ENCODE results near the gene ZBTB39.

ZBTB39 gene

DNA sequence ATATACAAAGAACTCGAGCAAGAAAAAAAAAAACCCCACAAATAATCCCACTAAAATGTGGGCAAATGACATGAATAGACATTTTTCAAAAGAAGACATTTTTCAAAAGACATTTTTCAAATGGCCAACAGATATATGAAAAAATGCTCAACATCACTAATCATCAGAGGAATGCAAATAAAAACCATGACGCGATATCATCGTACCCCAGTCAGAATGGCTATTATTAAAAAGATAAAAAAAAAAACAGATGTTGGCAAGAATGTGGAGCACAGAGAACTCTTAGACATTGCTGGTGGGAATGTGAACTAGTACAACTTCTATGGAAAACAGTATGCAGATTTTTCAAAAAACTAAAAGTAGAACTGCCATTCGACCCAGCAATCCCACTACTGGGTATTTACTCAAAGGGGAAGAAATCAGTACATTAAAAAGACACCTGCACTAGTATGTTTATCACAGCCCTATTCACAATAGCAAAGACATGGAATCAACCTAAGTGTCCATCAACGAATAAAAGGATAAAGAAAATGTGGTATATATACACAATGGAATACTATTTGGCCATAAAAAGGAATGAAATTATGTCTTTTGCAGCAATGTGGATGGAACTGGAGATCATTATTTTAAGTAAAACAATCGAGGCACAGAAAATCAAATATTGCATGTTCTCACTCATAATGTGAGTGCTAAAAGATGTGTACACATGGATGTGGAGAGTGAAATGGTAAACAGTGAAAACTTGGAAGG is 16.3 kb downstream of the ZBTB39 start:
- no peak overlapping the region for H3K4me3 ChIP-seq (ENCODE audit: insufficient read depth, low read length, poor library complexity, severe bottlenecking)
- no peaks in the 10 kb centered on the region for H3K9me3 ChIP-seq (ENCODE audit: insufficient read depth, low read length)
- H3K36me3 ChIP-seq (ENCODE audit: low read length), result no peaks in the 10 kb centered on the region
- H2AFZ ChIP-seq (ENCODE audit: low read depth, low read length, severe bottlenecking), result no peak overlapping the region
- no peaks in the 10 kb centered on the region for H3F3A ChIP-seq (ENCODE audit: insufficient read depth)
- H3K9ac ChIP-seq (ENCODE audit: low read length), result no peak overlapping the region
- H3K9me2 ChIP-seq (replicated peaks; ENCODE audit: insufficient read depth, low read length), result no peaks in the 10 kb centered on the region
- no peak overlapping the region for H3K27ac ChIP-seq (ENCODE audit: low read depth, low read length)
- H4K20me1 ChIP-seq (ENCODE audit: low read depth, low read length), result no peaks in the 10 kb centered on the region
- H3K79me2 ChIP-seq (ENCODE audit: insufficient read depth, low read length), result no peaks in the 10 kb centered on the region
- H3K27me3 ChIP-seq (ENCODE audit: low read length), result no peaks in the 10 kb centered on the region
- TF ChIP-seq, protein P1, sequence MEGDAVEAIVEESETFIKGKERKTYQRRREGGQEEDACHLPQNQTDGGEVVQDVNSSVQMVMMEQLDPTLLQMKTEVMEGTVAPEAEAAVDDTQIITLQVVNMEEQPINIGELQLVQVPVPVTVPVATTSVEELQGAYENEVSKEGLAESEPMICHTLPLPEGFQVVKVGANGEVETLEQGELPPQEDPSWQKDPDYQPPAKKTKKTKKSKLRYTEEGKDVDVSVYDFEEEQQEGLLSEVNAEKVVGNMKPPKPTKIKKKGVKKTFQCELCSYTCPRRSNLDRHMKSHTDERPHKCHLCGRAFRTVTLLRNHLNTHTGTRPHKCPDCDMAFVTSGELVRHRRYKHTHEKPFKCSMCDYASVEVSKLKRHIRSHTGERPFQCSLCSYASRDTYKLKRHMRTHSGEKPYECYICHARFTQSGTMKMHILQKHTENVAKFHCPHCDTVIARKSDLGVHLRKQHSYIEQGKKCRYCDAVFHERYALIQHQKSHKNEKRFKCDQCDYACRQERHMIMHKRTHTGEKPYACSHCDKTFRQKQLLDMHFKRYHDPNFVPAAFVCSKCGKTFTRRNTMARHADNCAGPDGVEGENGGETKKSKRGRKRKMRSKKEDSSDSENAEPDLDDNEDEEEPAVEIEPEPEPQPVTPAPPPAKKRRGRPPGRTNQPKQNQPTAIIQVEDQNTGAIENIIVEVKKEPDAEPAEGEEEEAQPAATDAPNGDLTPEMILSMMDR (IDR thresholded peaks at IDR 0.05; ENCODE audit: insufficient read depth, low read length, poor library complexity, severe bottlenecking), result no peak
- TF ChIP-seq EZH2phosphoT487 (conservative IDR thresholded peaks at IDR 0.05; ENCODE audit: low read length), result no peak
- H3K4me2 ChIP-seq (ENCODE audit: low read depth, low read length, poor library complexity, severe bottlenecking), result no peak overlapping the region

DNA sequence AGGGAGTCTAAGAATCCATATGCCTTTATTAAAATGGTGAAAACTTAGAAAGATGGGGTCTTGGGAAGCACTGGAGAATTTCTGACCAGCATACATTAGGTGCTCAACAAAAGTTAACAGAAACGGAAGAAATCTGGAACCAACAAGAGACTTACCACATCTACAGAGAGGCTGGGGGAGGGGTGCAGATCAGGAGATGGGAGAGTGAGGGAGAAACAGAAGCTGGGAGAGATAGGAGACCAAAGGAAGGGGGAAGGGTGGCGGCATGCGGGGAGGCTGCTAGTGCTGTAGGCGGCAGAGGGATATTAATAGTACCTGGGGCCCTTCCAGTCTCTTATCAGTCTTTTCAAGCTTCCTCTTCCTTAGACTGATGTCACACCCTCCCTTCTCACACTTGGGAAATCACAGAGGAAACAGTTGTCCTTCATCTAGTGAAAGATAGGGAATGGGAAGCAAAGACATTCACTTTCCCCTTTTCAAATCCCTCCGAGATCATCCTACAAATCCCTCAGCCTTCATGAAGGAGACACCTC is 18.1 kb downstream of the ZBTB39 start:
- Histone ChIP-seq H3K27ac (ENCODE audit: low read depth, low read length) (no peak overlapping the region), H3K36me3 (ENCODE audit: low read length) (no peaks in the 10 kb centered on the region), H3K79me2 (ENCODE audit: insufficient read depth, low read length) (no peaks in the 10 kb centered on the region), H4K20me1 (ENCODE audit: low read depth, low read length) (no peaks in the 10 kb centered on the region), H3K9me3 (ENCODE audit: insufficient read depth, low read length) (no peaks in the 10 kb centered on the region), H3K27me3 (ENCODE audit: low read length) (no peaks in the 10 kb centered on the region), H3F3A (ENCODE audit: insufficient read depth) (no peaks in the 10 kb centered on the region), H3K9me2 (replicated peaks; ENCODE audit: insufficient read depth, low read length) (no peaks in the 10 kb centered on the region), H3K9ac (ENCODE audit: low read length) (no peak overlapping the region), H3K4me2 (ENCODE audit: low read depth, low read length, poor library complexity, severe bottlenecking) (no peak overlapping the region), H2AFZ (ENCODE audit: low read depth, low read length, severe bottlenecking) (no peak overlapping the region), H3K4me3 (ENCODE audit: insufficient read depth, low read length, poor library complexity, severe bottlenecking) (no peak overlapping the region)
- TF ChIP-seq EZH2phosphoT487 (conservative IDR thresholded peaks at IDR 0.05; ENCODE audit: low read length), result no peak
- TF ChIP-seq, protein P1 (IDR thresholded peaks at IDR 0.05; ENCODE audit: insufficient read depth, low read length, poor library complexity, severe bottlenecking), result no peak

DNA sequence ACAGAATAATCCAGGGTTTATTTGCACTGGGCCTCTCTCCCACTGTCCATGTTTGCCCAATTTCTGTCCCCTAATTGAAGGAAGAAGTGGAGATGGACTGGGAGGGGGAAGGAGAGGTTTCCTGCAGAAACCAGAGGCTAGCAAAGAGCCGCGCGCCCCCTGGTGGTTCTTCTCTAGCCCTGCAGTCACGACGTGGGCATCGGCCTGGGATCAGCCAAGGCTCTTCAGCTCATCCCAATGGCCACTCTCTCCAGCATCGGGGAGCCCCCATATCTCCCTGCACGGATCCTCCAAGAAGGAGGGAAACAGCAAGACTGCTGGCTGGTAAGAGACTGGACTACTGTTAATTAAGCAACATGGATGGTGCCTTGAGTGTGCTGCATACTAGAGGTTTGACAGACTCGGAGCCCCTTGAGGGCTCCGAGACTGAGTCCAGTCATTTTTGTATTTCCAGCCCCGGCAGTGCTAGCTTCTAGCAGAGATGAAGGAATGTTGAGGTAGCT is 18.7 kb downstream of the ZBTB39 start:
- no peaks in the 10 kb centered on the region for H3F3A ChIP-seq (ENCODE audit: insufficient read depth)
- H3K79me2 ChIP-seq (ENCODE audit: insufficient read depth, low read length), result no peaks in the 10 kb centered on the region
- no peak overlapping the region for H2AFZ ChIP-seq (ENCODE audit: low read depth, low read length, severe bottlenecking)
- no peaks in the 10 kb centered on the region for H4K20me1 ChIP-seq (ENCODE audit: low read depth, low read length)
- no peak overlapping the region for H3K4me2 ChIP-seq (ENCODE audit: low read depth, low read length, poor library complexity, severe bottlenecking)
- no peaks in the 10 kb centered on the region for H3K36me3 ChIP-seq (ENCODE audit: low read length)
- H3K27me3 ChIP-seq (ENCODE audit: low read length), result no peaks in the 10 kb centered on the region
- H3K9me3 ChIP-seq (ENCODE audit: insufficient read depth, low read length), result no peaks in the 10 kb centered on the region
- TF ChIP-seq EZH2phosphoT487 (conservative IDR thresholded peaks at IDR 0.05; ENCODE audit: low read length), result no peak
- TF ChIP-seq, protein P1 (IDR thresholded peaks at IDR 0.05; ENCODE audit: insufficient read depth, low read length, poor library complexity, severe bottlenecking), result peak; percentile 61
- H3K4me3 ChIP-seq (ENCODE audit: insufficient read depth, low read length, poor library complexity, severe bottlenecking), result no peak overlapping the region
- no peak overlapping the region for H3K27ac ChIP-seq (ENCODE audit: low read depth, low read length)
- H3K9me2 ChIP-seq (replicated peaks; ENCODE audit: insufficient read depth, low read length), result no peaks in the 10 kb centered on the region
- no peak overlapping the region for H3K9ac ChIP-seq (ENCODE audit: low read length)
